BLaER1 (cell line): Measurements from ENCODE around the gene ZPR1.

ENCODE experiments used
- H3K27ac ChIP-seq: shearing (Covaris generic); formaldehyde crosslinking; 2 replicates; pipeline ENCODE4 v1.8.1; 2022
- H3K27me3 ChIP-seq: shearing (Covaris generic); formaldehyde crosslinking; 2 replicates; pipeline ENCODE4 v1.8.1; 2022
- H3K36me3 ChIP-seq: shearing (Covaris generic); formaldehyde crosslinking; 2 replicates; pipeline ENCODE4 v1.8.1; 2022
- H3K4me1 ChIP-seq: shearing (Covaris generic); formaldehyde crosslinking; 2 replicates; pipeline ENCODE4 v1.8.1; 2022
- H3K4me2 ChIP-seq: shearing (Covaris generic); formaldehyde crosslinking; 2 replicates; pipeline ENCODE4 v1.8.1; 2022
- H3K4me3 ChIP-seq: shearing (Covaris generic); formaldehyde crosslinking; 2 replicates; pipeline ENCODE4 v1.8.1; 2022
- H3K9ac ChIP-seq: shearing (Covaris generic); formaldehyde crosslinking; 2 replicates; pipeline ENCODE4 v1.8.1; 2022
- H3K9me3 ChIP-seq: shearing (Covaris generic); formaldehyde crosslinking; 2 replicates; pipeline ENCODE4 v1.8.1; 2022
- H4K20me1 ChIP-seq: shearing (Covaris generic); formaldehyde crosslinking; 2 replicates; pipeline ENCODE4 v1.8.1; 2022
- Cebpa-rat ChIP-seq: shearing (Covaris generic); IDR thresholded peaks from 2 replicates; pipeline ENCODE4 v1.8.1; 2022

Gene ZPR1

DNA sequence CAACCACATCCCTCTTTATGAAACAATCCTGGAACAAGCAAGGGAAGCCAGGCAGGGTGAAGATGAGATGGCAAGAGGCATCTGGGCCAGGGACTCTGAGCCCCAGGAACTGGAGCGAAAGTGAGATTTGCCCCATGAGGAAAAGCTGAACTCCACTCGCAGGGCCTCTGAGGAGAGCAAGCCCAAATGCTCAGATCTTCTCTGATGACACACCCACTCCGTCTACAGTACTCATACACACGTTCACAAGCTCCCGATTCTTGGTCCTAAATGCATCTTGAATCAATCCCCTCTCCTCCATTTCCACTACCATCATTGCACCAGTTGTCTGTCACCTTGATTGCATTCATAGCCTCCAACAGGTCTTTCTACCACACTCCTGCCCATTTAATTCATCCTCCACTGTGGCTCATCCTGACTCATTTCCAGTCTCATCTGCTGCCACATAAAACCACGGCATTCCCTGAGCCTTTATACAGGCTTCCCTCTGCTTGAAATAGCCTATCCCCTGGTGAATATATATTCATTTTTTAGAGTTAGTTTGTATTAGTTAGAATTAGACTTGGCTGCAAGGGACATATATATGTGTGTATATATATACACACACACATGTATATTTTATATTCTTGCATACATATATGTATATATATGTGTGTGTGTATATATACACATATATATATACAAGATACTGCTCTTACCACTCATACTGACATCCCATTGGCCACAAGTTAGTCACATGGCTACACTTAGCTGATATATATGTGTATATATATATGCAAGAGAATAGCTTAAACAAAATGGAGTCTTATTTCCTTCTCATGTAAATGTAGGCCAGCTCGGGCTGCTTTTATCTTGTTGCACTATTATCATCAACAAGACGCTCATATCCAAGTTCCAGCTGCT is 5.3 kb upstream of the ZPR1 start:
- Histone ChIP-seq H3K4me1 (peaks cover 10% of the 10 kb centered on the region), H3K27me3 (no peaks in the 10 kb centered on the region), H3K4me3 (no peak overlapping the region), H3K9ac (no peak overlapping the region), H3K4me2 (no peak overlapping the region), H3K36me3 (no peaks in the 10 kb centered on the region), H3K9me3 (no peaks in the 10 kb centered on the region), H4K20me1 (no peaks in the 10 kb centered on the region), H3K27ac (no peak overlapping the region)
- no peak for TF ChIP-seq Cebpa-rat

- Histone ChIP-seq H3K4me2 (no peak overlapping the region), H3K4me3 (no peak overlapping the region), H4K20me1 (no peaks in the 10 kb centered on the region), H3K4me1 (peaks cover 11% of the 10 kb centered on the region), H3K9me3 (no peaks in the 10 kb centered on the region), H3K9ac (no peak overlapping the region), H3K36me3 (no peaks in the 10 kb centered on the region), H3K27ac (no peak overlapping the region), H3K27me3 (no peaks in the 10 kb centered on the region)
- no peak for TF ChIP-seq Cebpa-rat
Measured at GRCh38 chr11:116792144-116792868, 4.5 kb upstream of the ZPR1 start.

DNA sequence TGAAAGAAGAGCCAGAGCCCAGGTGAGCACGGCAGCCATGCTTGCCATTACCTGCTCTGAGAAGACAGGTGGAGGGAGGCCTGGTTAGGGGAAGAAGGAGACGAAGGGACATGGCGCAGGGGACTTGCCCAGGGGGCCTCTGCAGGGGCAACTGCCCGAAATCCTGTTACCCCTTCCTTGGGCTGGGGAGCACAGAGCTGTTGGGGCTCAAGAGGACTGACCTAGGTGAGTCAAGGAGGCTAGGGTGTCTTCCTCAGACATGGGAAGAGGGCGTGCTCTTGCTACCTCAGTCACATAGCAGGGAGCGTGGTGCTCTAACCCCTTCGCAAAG is 4.0 kb upstream of the ZPR1 start, which contains the start of gene APOA5:
TSS of gene APOA5 (minus strand) at position 67 of the 331 bp plus-strand sequence. CDS start at position 48, 19 bp downstream.
- no peaks in the 10 kb centered on the region for H4K20me1 ChIP-seq
- H3K27ac ChIP-seq = no peak within 1 kb of the TSS
- H3K27me3 ChIP-seq = no peaks in the 10 kb centered on the region
- H3K36me3 ChIP-seq = peaks cover 1% of the 10 kb centered on the region
- H3K9me3 ChIP-seq = no peaks in the 10 kb centered on the region
- H3K9ac ChIP-seq = no peak within 1 kb of the TSS
- peaks cover 16% of the 10 kb centered on the region for H3K4me1 ChIP-seq
- no peak within 1 kb of the TSS for H3K4me3 ChIP-seq
- no peak for TF ChIP-seq Cebpa-rat
- peak within 1 kb of the TSS; percentile 7; the same call in 1 of the 2 replicates for H3K4me2 ChIP-seq

- Histone ChIP-seq H3K4me2 (peak overlapping the region; percentile 7; the same call in 1 of the 2 replicates), H3K9me3 (no peaks in the 10 kb centered on the region), H3K9ac (no peak overlapping the region), H3K36me3 (peaks cover 7% of the 10 kb centered on the region), H3K4me3 (no peak overlapping the region), H3K27ac (no peak overlapping the region), H3K4me1 (peaks cover 22% of the 10 kb centered on the region), H3K27me3 (no peaks in the 10 kb centered on the region), H4K20me1 (no peaks in the 10 kb centered on the region)
- TF ChIP-seq Cebpa-rat = no peak
Measured at GRCh38 chr11:116791002-116791812, 3.4 kb upstream of the ZPR1 start.

DNA sequence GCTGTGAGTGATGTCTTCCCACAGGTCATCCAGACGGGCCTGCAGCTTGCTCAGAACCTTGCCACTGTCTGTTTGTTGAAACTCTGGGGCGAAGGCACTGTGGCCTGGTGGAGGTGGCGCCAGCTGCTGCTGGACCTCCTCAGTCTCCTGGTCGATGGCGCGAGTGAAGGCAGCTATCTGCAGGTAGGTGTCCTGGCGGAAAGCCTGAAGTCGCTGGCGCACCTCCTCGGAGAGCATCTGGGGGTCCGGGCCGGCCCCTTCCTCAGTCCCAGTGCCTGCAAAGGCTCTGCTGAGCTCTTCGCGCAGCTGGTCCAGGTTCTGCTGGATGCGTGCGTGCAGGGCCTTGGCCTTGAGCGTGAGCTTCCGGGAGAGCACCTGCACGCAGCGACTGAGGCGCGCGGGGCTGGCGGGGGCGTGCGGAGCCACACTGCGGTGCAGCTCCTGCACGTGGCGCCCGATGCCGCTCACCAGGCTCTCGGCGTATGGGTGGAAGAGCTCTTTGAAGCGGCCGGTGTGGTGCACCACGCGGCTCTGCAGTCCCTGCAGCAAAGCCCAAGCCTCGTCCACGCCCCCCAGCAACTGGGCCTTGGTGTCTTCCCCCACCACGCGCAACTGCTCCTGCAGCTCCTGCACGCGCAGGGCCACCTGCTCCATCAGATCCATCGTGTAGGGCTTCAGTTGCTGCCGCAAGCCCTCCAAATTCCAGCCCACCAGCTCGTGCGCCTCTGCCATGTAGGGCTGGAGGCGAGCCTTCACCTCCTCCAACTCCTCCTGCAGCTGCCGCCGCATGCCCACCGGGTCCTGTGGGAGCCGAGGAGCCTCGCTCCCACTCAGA is 2.6 kb upstream of the ZPR1 start:
- H3K4me2 ChIP-seq = no peak overlapping the region

DNA sequence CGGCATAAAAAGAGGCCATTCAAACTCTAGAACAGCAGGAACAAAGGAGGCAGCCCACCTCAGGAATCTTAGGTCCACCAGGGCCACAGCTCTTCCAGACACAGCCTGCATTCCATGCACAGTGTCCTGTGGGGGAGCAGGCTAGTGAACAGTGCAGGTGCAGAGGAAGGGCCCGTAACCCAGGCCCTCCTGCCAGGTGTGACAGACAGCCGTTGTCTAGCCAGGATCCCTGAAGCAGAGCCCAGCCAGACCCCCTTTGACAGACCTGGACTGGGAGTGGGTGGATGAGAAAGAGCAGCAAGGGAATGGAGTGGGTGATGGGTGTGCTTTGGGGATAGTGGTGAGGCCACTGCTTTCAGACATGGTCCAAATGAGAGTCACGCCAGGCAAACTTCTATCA is 1.2 kb upstream of the ZPR1 start:
- Histone ChIP-seq H3K9me3 (no peaks in the 10 kb centered on the region), H3K4me1 (peaks cover 25% of the 10 kb centered on the region), H3K4me3 (no peak overlapping the region), H3K9ac (no peak overlapping the region), H3K36me3 (peaks cover 29% of the 10 kb centered on the region), H3K4me2 (peak overlapping the region; percentile 94), H3K27ac (no peak overlapping the region), H3K27me3 (no peaks in the 10 kb centered on the region), H4K20me1 (no peaks in the 10 kb centered on the region)
- no peak for TF ChIP-seq Cebpa-rat

More for the DNA sequence above, 2.6 kb upstream of the ZPR1 start:
- no peak for TF ChIP-seq Cebpa-rat
- Histone ChIP-seq H3K4me1 (peaks cover 25% of the 10 kb centered on the region), H4K20me1 (no peaks in the 10 kb centered on the region), H3K9ac (no peak overlapping the region), H3K36me3 (peaks cover 15% of the 10 kb centered on the region), H3K9me3 (no peaks in the 10 kb centered on the region), H3K4me3 (no peak overlapping the region), H3K27me3 (no peaks in the 10 kb centered on the region), H3K27ac (no peak overlapping the region)

- TF ChIP-seq Cebpa-rat = no peak
- H3K27ac ChIP-seq = peak overlapping the region; percentile 84
- H3K36me3 ChIP-seq = peaks cover 34% of the 10 kb centered on the region
- no peaks in the 10 kb centered on the region for H3K9me3 ChIP-seq
- peak overlapping the region; percentile 94 for H3K4me2 ChIP-seq
- H3K4me1 ChIP-seq = peaks cover 25% of the 10 kb centered on the region
- no peaks in the 10 kb centered on the region for H3K27me3 ChIP-seq
- peak overlapping the region; percentile 90 for H3K9ac ChIP-seq
- H3K4me3 ChIP-seq = peak overlapping the region; percentile 96
- no peaks in the 10 kb centered on the region for H4K20me1 ChIP-seq
Measured at GRCh38 chr11:116788534-116788933, 711 bp upstream of the ZPR1 start.

DNA sequence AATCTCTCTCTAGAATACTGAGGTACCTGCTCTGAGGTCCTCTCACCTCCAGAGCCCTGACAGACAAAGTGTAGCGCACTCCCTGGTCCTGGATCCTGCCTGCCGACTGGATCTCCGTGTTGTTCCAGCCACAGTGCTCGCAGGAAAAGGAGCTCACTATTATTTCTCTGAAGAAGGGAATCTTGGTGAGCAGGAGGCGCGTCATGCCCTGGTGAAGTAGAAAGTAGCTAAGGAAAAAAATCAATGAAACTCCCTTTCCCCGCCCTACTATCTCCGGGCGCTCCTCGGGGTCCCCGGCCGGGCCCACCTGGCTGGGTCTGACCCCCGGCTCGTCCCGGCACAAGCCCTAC is 412 bp downstream of the ZPR1 start:
- H3K4me2 ChIP-seq = peak overlapping the region; percentile 94
- no peak for TF ChIP-seq Cebpa-rat

DNA sequence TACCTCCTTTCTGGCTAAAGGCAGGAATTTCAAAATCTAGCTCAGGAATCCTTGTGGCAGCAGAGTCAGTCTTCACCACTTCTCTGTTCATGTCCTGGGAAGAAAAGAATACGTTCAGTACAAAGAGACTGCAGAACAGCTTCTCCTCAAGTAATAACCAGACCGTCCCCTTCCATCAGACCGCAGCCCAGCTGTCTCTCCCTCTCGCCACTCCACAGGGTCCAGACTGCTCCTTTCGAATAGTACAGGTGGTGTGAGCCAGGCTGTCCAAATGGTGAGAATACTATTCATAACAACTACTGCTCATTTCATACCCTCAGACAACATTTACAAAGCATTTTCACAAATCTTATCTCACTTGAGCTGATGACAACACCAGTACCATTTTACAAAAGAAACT is 857 bp downstream of the ZPR1 start:
- Histone ChIP-seq H3K27me3 (no peaks in the 10 kb centered on the region), H3K9me3 (no peaks in the 10 kb centered on the region), H3K4me1 (peaks cover 25% of the 10 kb centered on the region), H3K4me2 (peak overlapping the region; percentile 94), H3K27ac (peak overlapping the region; percentile 84), H4K20me1 (no peaks in the 10 kb centered on the region; the same call in 1 of the 2 replicates), H3K4me3 (peak overlapping the region; percentile 96), H3K9ac (peak overlapping the region; percentile 90), H3K36me3 (peaks cover 49% of the 10 kb centered on the region)
- no peak for TF ChIP-seq Cebpa-rat

More for the DNA sequence above, 412 bp downstream of the ZPR1 start:
- peak overlapping the region; percentile 96 for H3K4me3 ChIP-seq
- peak overlapping the region; percentile 90 for H3K9ac ChIP-seq
- H3K27ac ChIP-seq = peak overlapping the region; percentile 84
- no peaks in the 10 kb centered on the region for H3K9me3 ChIP-seq
- H3K4me1 ChIP-seq = peaks cover 25% of the 10 kb centered on the region
- no peaks in the 10 kb centered on the region for H3K27me3 ChIP-seq
- no peaks in the 10 kb centered on the region; the same call in 1 of the 2 replicates for H4K20me1 ChIP-seq
- H3K36me3 ChIP-seq = peaks cover 45% of the 10 kb centered on the region
